Measurements from ENCODE around the gene SERTAD2.

The SERTAD2 gene

DNA sequence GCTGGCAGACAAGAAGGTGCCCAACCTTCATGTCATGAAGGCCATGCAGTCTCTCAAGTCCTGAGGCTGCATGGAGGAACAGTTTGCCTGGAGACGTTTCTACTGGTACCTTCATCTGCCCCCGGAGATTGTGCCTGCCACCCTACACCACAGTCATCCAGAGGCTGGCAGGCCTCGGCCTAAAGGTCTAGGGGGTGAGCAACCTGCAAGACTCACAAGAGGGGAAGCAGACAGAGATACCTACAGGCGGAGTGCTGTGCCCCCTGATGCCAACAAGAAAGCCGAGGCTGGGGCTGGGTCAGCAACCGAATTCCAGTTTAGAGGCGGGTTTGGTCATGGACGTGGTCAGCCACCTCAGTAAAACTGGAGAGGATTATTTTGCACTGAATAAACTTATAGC is 12.0 kb upstream of the SERTAD2 start:
- Histone ChIP-seq H2AFZ (ENCODE audit: low read depth) (no peak overlapping the region), H3K4me2 (no peak overlapping the region), H3K27ac (no peak overlapping the region), H3K36me3 (ENCODE audit: insufficient read depth) (no peaks in the 10 kb centered on the region), H4K20me1 (ENCODE audit: insufficient read depth) (no peaks in the 10 kb centered on the region), H3K27me3 (ENCODE audit: insufficient read depth, low read depth) (no peaks in the 10 kb centered on the region), H3K4me3 (IDR thresholded peaks at IDR 0.05; ENCODE audit: insufficient read depth, low read depth, low read length) (no peak overlapping the region), H3K9ac (no peak overlapping the region), H3K4me1 (ENCODE audit: low read depth, poor library complexity, severe bottlenecking) (peaks cover 22% of the 10 kb centered on the region), H3K79me2 (ENCODE audit: insufficient read depth, low read depth) (no peaks in the 10 kb centered on the region)
- TF ChIP-seq, protein P1, sequence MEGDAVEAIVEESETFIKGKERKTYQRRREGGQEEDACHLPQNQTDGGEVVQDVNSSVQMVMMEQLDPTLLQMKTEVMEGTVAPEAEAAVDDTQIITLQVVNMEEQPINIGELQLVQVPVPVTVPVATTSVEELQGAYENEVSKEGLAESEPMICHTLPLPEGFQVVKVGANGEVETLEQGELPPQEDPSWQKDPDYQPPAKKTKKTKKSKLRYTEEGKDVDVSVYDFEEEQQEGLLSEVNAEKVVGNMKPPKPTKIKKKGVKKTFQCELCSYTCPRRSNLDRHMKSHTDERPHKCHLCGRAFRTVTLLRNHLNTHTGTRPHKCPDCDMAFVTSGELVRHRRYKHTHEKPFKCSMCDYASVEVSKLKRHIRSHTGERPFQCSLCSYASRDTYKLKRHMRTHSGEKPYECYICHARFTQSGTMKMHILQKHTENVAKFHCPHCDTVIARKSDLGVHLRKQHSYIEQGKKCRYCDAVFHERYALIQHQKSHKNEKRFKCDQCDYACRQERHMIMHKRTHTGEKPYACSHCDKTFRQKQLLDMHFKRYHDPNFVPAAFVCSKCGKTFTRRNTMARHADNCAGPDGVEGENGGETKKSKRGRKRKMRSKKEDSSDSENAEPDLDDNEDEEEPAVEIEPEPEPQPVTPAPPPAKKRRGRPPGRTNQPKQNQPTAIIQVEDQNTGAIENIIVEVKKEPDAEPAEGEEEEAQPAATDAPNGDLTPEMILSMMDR (conservative IDR thresholded peaks at IDR 0.05; ENCODE audit: low read depth, low read length): no peak

DNA sequence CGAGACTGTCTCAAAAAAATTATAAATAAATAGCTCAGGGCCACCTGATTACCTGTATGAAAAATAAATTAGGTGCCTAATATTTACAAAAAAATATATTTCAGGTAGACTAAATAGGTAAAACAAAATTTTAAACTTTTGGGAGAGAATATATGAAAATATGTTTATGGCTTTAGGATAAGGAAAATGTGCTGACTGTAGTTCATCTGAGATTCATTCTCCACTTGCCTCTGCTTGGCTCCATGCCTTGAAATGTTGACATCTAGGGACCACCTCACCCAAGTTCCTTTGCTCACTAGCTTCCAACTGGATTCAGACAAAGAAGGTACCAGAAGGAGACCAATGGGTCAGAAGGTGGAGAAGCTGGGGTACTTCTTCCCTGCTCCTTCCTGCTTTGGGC is 9.7 kb upstream of the SERTAD2 start:
- Histone ChIP-seq H2AFZ (ENCODE audit: low read depth) (no peak overlapping the region), H3K9ac (no peak overlapping the region), H3K27me3 (ENCODE audit: insufficient read depth, low read depth) (no peaks in the 10 kb centered on the region), H3K27ac (no peak overlapping the region), H3K4me2 (no peak overlapping the region), H3K4me1 (ENCODE audit: low read depth, poor library complexity, severe bottlenecking) (peaks cover 22% of the 10 kb centered on the region), H4K20me1 (ENCODE audit: insufficient read depth) (no peaks in the 10 kb centered on the region), H3K79me2 (ENCODE audit: insufficient read depth, low read depth) (no peaks in the 10 kb centered on the region), H3K36me3 (ENCODE audit: insufficient read depth) (no peaks in the 10 kb centered on the region), H3K4me3 (IDR thresholded peaks at IDR 0.05; ENCODE audit: insufficient read depth, low read depth, low read length) (no peak overlapping the region)
- TF ChIP-seq, protein P1 (conservative IDR thresholded peaks at IDR 0.05; ENCODE audit: low read depth, low read length): no peak

DNA sequence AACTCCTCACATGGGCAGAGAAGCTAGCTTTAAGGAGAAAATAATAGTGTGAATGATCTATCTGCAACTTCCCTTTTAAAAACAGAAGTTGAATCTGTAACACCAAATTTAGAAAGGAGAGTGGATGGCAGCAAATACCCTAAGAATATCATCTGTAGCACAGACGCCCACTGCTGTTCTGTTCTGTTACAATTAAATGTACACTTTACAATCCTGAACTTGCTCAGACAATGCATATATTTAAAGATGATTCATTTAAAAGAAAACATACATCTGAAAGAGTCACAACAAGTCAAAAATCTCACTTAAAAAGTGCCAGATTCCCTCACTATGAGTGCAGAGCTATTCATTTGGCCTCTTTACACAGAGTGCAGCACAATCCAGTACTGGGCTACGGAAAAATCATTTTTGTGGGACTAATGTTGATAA is 8.0 kb upstream of the SERTAD2 start:
- no peaks in the 10 kb centered on the region for H3K27me3 ChIP-seq (ENCODE audit: insufficient read depth, low read depth)
- no peak overlapping the region for H2AFZ ChIP-seq (ENCODE audit: low read depth)
- TF ChIP-seq, protein P1 (conservative IDR thresholded peaks at IDR 0.05; ENCODE audit: low read depth, low read length): no peak
- no peak overlapping the region for H3K4me3 ChIP-seq (IDR thresholded peaks at IDR 0.05; ENCODE audit: insufficient read depth, low read depth, low read length)
- no peak overlapping the region for H3K9ac ChIP-seq
- H3K4me2 ChIP-seq: no peak overlapping the region
- H4K20me1 ChIP-seq (ENCODE audit: insufficient read depth): no peaks in the 10 kb centered on the region
- no peaks in the 10 kb centered on the region for H3K36me3 ChIP-seq (ENCODE audit: insufficient read depth)
- H3K4me1 ChIP-seq (ENCODE audit: low read depth, poor library complexity, severe bottlenecking): peaks cover 10% of the 10 kb centered on the region
- H3K79me2 ChIP-seq (ENCODE audit: insufficient read depth, low read depth): no peaks in the 10 kb centered on the region
- no peak overlapping the region for H3K27ac ChIP-seq

DNA sequence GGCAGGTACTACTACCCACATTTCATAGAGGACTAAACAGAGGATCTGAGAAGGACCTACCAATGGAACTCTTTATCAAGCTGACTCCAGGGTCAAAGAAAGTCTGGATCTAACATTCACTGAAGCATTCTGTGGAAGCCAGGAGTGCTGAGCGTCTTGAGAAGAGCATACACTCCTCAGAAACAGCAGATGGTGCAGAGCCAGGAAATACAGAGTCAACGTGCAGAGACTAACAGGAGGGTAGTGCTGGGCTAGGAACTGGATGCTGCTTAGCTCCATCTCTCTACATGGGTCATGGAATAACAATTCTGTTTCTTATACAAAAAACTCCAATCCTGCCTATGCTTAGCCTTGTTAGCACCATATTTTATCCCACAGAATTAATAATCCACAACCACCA is 5.5 kb upstream of the SERTAD2 start:
- peaks cover 27% of the 10 kb centered on the region for H3K4me1 ChIP-seq (ENCODE audit: low read depth, poor library complexity, severe bottlenecking)
- TF ChIP-seq, protein P1 (conservative IDR thresholded peaks at IDR 0.05; ENCODE audit: low read depth, low read length): no peak

More for the DNA sequence above, 5.5 kb upstream of the SERTAD2 start:
- Histone ChIP-seq H3K79me2 (ENCODE audit: insufficient read depth, low read depth) (no peaks in the 10 kb centered on the region), H3K36me3 (ENCODE audit: insufficient read depth) (no peaks in the 10 kb centered on the region), H3K27me3 (ENCODE audit: insufficient read depth, low read depth) (no peaks in the 10 kb centered on the region), H3K9ac (no peak overlapping the region), H2AFZ (ENCODE audit: low read depth) (no peak overlapping the region), H4K20me1 (ENCODE audit: insufficient read depth) (no peaks in the 10 kb centered on the region), H3K4me2 (no peak overlapping the region), H3K4me3 (IDR thresholded peaks at IDR 0.05; ENCODE audit: insufficient read depth, low read depth, low read length) (no peak overlapping the region), H3K27ac (no peak overlapping the region)

All from KMS-11 (cell line).